ENCODE measurements around the gene CRYAB.
A peak's percentile ranks its signal among the peaks of the same experiment; 100 is the strongest.
"Not testable (repeated sequence)": the region's sequence is repeated elsewhere in the genome, so short reads cannot be mapped to it uniquely, and the experiment has no call there.

CRYAB gene

GRCh38 chr11:111905411-111905810 is 6.2 kb downstream of the CRYAB start:
- no peak for DNase-seq

GRCh38 chr11:111886844-111887243 is 24.7 kb downstream of the CRYAB start:
- DNase-seq: no peak

DNA sequence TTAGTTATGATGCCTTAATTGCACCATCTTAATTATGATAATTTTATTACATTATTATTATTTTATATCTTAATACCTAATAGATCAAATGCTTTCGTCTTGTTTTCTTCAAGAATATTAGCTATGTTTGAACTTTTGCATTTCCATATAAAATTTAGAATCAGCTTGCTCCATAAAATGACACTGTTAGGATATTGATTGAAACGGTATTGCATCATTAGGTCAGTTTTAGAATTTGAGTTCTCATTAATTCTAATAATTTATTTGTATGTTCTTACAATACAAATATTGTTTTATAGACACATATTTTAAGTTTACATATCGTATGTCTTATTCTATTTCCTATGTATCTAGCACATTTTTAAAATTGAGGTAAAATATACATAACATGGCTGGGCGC is 25.5 kb downstream of the CRYAB start:
- DNase-seq: no peak

DNA sequence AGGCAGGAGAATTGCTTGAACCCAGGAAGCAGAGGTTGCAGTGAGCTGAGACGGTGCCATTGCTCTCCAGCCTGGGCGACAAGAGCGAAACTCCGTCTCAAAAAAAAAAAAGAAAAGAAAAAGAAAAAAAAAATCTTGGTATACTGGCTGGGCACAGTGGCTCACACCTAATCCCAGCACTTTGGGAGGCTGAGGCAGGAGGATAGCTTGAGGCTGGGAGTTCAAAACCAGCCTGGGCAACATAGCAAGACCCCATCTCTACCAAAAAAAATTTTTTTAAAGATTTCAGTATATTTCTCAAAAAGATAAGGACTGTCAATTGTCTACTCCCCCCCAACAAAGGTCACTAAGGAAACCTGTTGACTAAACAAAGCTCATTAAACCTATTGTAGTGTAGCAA is 26.5 kb downstream of the CRYAB start:
- DNase-seq: not testable (repeated sequence)

- DNase-seq: no peak
Observed at GRCh38 chr11:111882202-111882601, 29.4 kb downstream of the CRYAB start.

GRCh38 chr11:111879637-111879960 is 32.0 kb downstream of the CRYAB start:
- DNase-seq: no peak

DNA sequence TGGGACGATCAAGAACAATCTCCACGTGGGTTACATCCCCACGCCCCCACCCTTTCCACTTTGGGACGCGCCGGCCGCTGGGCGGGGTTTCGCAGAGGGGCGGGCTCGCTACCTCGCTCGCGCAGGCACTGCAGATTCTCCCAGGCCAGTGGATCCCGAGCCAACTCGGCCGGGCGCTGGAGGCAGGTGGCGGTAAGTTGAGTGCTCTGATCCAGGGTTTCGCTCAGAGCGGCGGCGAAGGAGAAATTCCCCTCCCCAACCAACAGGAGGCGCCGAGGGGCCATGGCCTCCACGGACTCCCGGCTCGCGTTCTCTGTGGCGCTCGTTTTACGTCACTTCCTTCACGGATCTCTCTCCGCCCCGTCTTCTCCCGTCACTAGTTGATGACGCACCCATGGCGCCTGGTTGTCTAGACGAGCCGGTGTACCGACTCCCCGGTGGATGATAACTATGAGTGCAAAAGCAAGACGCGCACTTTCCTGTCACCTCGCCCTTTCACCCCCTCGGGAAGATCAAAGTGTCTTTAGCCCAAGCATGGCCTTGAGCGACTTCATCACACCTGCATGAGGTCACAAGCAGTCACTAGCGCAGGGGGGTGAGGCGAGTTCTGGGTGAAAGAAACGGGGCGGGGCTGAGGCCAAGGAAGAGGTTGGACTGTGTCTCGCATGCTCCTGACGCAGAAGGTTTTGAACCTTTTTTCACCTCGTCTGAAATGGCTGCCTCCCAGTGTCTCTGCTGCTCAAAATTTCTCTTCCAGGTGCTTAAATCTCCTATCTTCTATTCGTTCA is 32.5 kb downstream of the CRYAB start, which contains the start of the genes CFAP68 and FDXACB1:
Gene CFAP68, plus strand, starts transcription at position 693 of the 788 bp plus-strand sequence. Its CDS starts 20 bp downstream, at position 713.
Gene FDXACB1, minus strand, starts transcription at position 317 of the 788 bp plus-strand sequence. Its CDS starts 33 bp downstream, at position 284.
- DNase-seq: peak; percentile 96

GRCh38 chr11:111878385-111878848 is 33.2 kb downstream of the CRYAB start:
- DNase-seq: no peak

- no peak for DNase-seq
Observed at GRCh38 chr11:111871693-111872161, 39.8 kb downstream of the CRYAB start.

- peak; percentile 90 for DNase-seq
Observed at GRCh38 chr11:111870886-111871692, 40.5 kb downstream of the CRYAB start, which contains the start of gene ALG9. Gene ALG9, minus strand, starts transcription at chr11:111871581. Its CDS starts 99 bp downstream, at chr11:111871482.

- DNase-seq: no peak
Observed at GRCh38 chr11:111870522-111870885, 41.1 kb downstream of the CRYAB start.

DNA sequence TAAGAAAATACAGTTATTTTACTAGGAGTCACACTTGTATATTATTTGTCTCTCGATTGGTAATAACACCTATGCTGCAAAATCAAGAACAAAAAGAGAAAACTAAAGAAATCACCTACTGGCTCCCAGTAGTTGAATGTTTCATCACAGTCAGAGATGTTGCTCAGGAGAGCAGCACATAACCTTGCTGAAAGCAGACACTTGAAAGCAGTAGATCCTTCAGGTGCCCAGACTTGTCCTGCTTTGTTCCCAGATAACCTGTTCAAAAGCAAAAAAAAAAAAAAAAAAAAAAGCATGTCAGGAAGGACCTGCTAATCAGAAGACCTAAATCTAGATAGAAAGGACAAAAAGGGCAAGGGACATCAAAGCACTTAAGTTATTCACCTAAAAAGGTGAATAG is 41.5 kb downstream of the CRYAB start:
- no peak for DNase-seq

GRCh38 chr11:111860257-111860656 is 51.3 kb downstream of the CRYAB start:
- DNase-seq: no peak
